GM21423 (cell line): ENCODE results near the gene MS4A15.
"Not testable (repeated sequence)": the region's sequence is repeated elsewhere in the genome, so short reads cannot be mapped to it uniquely, and the experiment has no call there.

Experiments
- ATAC-seq: cut with Tn5 transposase; IDR thresholded peaks from one replicate; pipeline ENCODE4 v1.9.1; 2021; ENCODE audit warnings: mild to moderate bottlenecking, moderate library complexity; ENCODE audit not compliant: unreplicated experiment

The MS4A15 gene

GRCh38 chr11:60753309-60753708 is 3.4 kb upstream of the MS4A15 start:
- no peak for ATAC-seq

- ATAC-seq: no peak
Measured at GRCh38 chr11:60754887-60755286, 1.8 kb upstream of the MS4A15 start.

GRCh38 chr11:60757231-60757800 is 649 bp downstream of the MS4A15 start:
- no peak for ATAC-seq

- ATAC-seq: not testable (repeated sequence)
Measured at GRCh38 chr11:60758671-60759070, 2.0 kb downstream of the MS4A15 start.

GRCh38 chr11:60759438-60760225 is 3.0 kb downstream of the MS4A15 start:
- ATAC-seq: not testable (repeated sequence)

- no peak for ATAC-seq
Measured at GRCh38 chr11:60761436-60762190, 4.9 kb downstream of the MS4A15 start.

GRCh38 chr11:60762851-60763691 is 6.4 kb downstream of the MS4A15 start:
- ATAC-seq: peak; percentile 65

GRCh38 chr11:60763692-60764369 is 7.2 kb downstream of the MS4A15 start:
- ATAC-seq: no peak

GRCh38 chr11:60764879-60765278 is 8.2 kb downstream of the MS4A15 start:
- ATAC-seq: peak; percentile 35

- ATAC-seq: no peak
Measured at GRCh38 chr11:60765355-60765754, 8.7 kb downstream of the MS4A15 start.

GRCh38 chr11:60766547-60766946 is 9.9 kb downstream of the MS4A15 start:
- no peak for ATAC-seq

GRCh38 chr11:60767388-60767811 is 10.7 kb downstream of the MS4A15 start:
- ATAC-seq: no peak

GRCh38 chr11:60768202-60768601 is 11.5 kb downstream of the MS4A15 start:
- ATAC-seq: no peak

GRCh38 chr11:60769273-60769672 is 12.6 kb downstream of the MS4A15 start:
- no peak for ATAC-seq

- no peak for ATAC-seq
Measured at GRCh38 chr11:60769811-60770210, 13.1 kb downstream of the MS4A15 start.

GRCh38 chr11:60771146-60771545 is 14.5 kb downstream of the MS4A15 start:
- no peak for ATAC-seq

GRCh38 chr11:60771879-60772525 is 15.3 kb downstream of the MS4A15 start:
- no peak for ATAC-seq

- ATAC-seq: no peak
Measured at GRCh38 chr11:60772666-60773065, 16.0 kb downstream of the MS4A15 start.

GRCh38 chr11:60774726-60775125 is 18.1 kb downstream of the MS4A15 start:
- no peak for ATAC-seq

GRCh38 chr11:60775420-60775961 is 18.8 kb downstream of the MS4A15 start:
- peak; percentile 77 for ATAC-seq
